B cell (primary cell): Measurements from ENCODE around the gene VSIG10L2. TPM values are rescaled to one million over a fixed set of nuclear protein-coding genes. Genes with fewer than 3 reads are reported as not detected.

Source experiments
- ATAC-seq: fragments of 200-7000 bp; cut with Tn5 transposase; one replicate; pipeline ENCODE4 v1.10.0; 2021; ENCODE audit warnings: low read depth, mild to moderate bottlenecking, moderate number of reproducible peaks, moderate library complexity
- CTCF ChIA-PET: fragments of 350-600 bp; sonication (Branson Sonifier 250); formaldehyde crosslinking; loops from one replicate; lab custom pipeline; 2021; ENCODE audit warnings: antibody characterized with exemption, inconsistent platforms; lab: Charles Lee
- POLR2A ChIA-PET: fragments of 350-600 bp; sonication (Branson Sonifier 250); formaldehyde crosslinking; loops from one replicate; lab custom pipeline; 2021; ENCODE audit warnings: antibody characterized with exemption; lab: Charles Lee
- DNase-seq: peaks from one replicate; pipeline ENCODE4 v3.0.0; 2013
- H2AFZ ChIP-seq: 2 replicates; pipeline ENCODE4 v1.6.1; 2012; ENCODE audit warnings: mild to moderate bottlenecking, low read depth, low read length; ENCODE audit not compliant: insufficient read depth, poor library complexity, severe bottlenecking
- H3K27ac ChIP-seq, 2 donors: 1 replicate in 1 of 2; 2 replicates in 1 of 2; pipeline ENCODE4 v1.5.1; 2012 to 2013; ENCODE audit warnings: low read length in 2 of 2, mild to moderate bottlenecking in 2 of 2, moderate library complexity in 1 of 2
- H3K27me3 ChIP-seq, 4 experiments: fragments of 200-600 bp in 1 of 4; sonication (generic) in 1 of 4; replicated peaks in 1 of 4; 1 replicate in 2 of 4; 2 replicates in 2 of 4; pipeline versions ENCODE4 v1.6.1 to v1.7.0; 2013 to 2016; ENCODE audit warnings: low read length in 3 of 4, mild to moderate bottlenecking in 2 of 4, mixed read lengths in 1 of 4, moderate library complexity in 1 of 4; ENCODE audit not compliant: insufficient read depth in 4 of 4, control insufficient read depth in 3 of 4; ENCODE audit errors: control extremely low read depth in 1 of 4
- H3K36me3 ChIP-seq, 2 experiments: replicated peaks in 1 of 2; 1 replicate in 1 of 2; 2 replicates in 1 of 2; pipeline versions ENCODE4 v1.6.1 to v1.7.1; 2013; ENCODE audit warnings: low read length in 1 of 2; ENCODE audit not compliant: insufficient read depth in 2 of 2, control insufficient read depth in 1 of 2; ENCODE audit errors: control extremely low read depth in 1 of 2, extremely low read depth in 1 of 2
- H3K4me1 ChIP-seq, 2 donors: fragments of 200-600 bp in 1 of 2; sonication (generic) in 1 of 2; 1 replicate in 1 of 2; 2 replicates in 1 of 2; pipeline versions ENCODE4 v1.5.1 to v1.6.1; 2013 to 2017; ENCODE audit warnings: low read length in 2 of 2; ENCODE audit not compliant: control insufficient read depth in 2 of 2, insufficient read depth in 2 of 2
- H3K4me2 ChIP-seq: replicated peaks from 2 replicates; pipeline ENCODE3; 2012; ENCODE audit warnings: mild to moderate bottlenecking, low read depth, low read length; ENCODE audit not compliant: poor library complexity, severe bottlenecking
- H3K4me3 ChIP-seq, 5 experiments: fragments of 200-600 bp in 1 of 5; sonication (generic) in 1 of 5; 1 replicate in 3 of 5; 2 replicates in 2 of 5; pipeline versions ENCODE4 v1.5.1 to v1.7.0; 2011 to 2016; ENCODE audit warnings: low read length in 4 of 5, mild to moderate bottlenecking in 4 of 5, low read depth in 2 of 5, control low read depth in 1 of 5, moderate library complexity in 1 of 5; ENCODE audit not compliant: insufficient read depth in 1 of 5; ENCODE audit errors: control extremely low read depth in 1 of 5, extremely low read depth in 1 of 5
- H3K79me2 ChIP-seq: fragments of 200-600 bp; sonication (generic); one replicate; pipeline ENCODE4 v1.6.0; 2016; ENCODE audit warnings: low read length; ENCODE audit not compliant: control insufficient read depth, insufficient read depth
- H3K9ac ChIP-seq: fragments of 200-600 bp; sonication (generic); 2 replicates; pipeline ENCODE4 v1.6.1; 2017; ENCODE audit warnings: mild to moderate bottlenecking, low read length, moderate library complexity
- H3K9me3 ChIP-seq, 3 donors: one replicate each; pipeline versions ENCODE4 v1.6.1 to v1.7.1; 2013; ENCODE audit warnings: low read length in 2 of 3; ENCODE audit not compliant: control insufficient read depth in 2 of 3, insufficient read depth in 1 of 3; ENCODE audit errors: control extremely low read depth in 1 of 3
- H4K20me1 ChIP-seq: 2 replicates; pipeline ENCODE4 v1.6.0; 2012; ENCODE audit warnings: mild to moderate bottlenecking, low read length; ENCODE audit not compliant: insufficient read depth, control insufficient read depth, poor library complexity, severe bottlenecking
- H3K27ac Mint-ChIP-seq: one replicate; pipeline ENCODE4 v1.8.0; 2021; ENCODE audit warnings: mixed read lengths
- H3K27me3 Mint-ChIP-seq: one replicate; pipeline ENCODE4 v1.8.0; 2021; ENCODE audit warnings: mixed read lengths
- H3K4me1 Mint-ChIP-seq: one replicate; pipeline ENCODE4 v1.8.0; 2021; ENCODE audit warnings: mixed read lengths
- H3K4me3 Mint-ChIP-seq: one replicate; pipeline ENCODE4 v1.8.0; 2021; ENCODE audit warnings: mixed read lengths
- H3K9me3 Mint-ChIP-seq: one replicate; pipeline ENCODE4 v1.8.0; 2022; ENCODE audit warnings: mixed read lengths; ENCODE audit not compliant: insufficient read depth
- EZH2 ChIP-seq: IDR thresholded peaks from 2 replicates; pipeline ENCODE4 v1.6.1; 2012; ENCODE audit warnings: borderline replicate concordance, low read depth, mild to moderate bottlenecking, moderate library complexity, low read length; ENCODE audit not compliant: insufficient read depth, poor library complexity, severe bottlenecking
- WGBS: methylation state at CpG from one replicate; pipeline ENCODE4 v1.1.5; 2013; ENCODE audit warnings: missing lambda C conversion rate; ENCODE audit not compliant: insufficient coverage; 5-methylcytosine and 5-hydroxymethylcytosine counted together
- intact Hi-C: fragments of 100-400 bp; cut with micrococcal nuclease; formaldehyde crosslinking; loops from one replicate; pipeline ENCODE4 v1.10.0; 2022
- polyA plus RNA-seq: library from polyadenylated mRNA; depleted of rRNA; stranded (reverse); fragments of >200 nt; gene quantifications from 2 replicates; pipeline ENCODE4 v1.2.3, GENCODE V29; 2012
- total RNA-seq, 2 donors: library from RNA; stranded (reverse); fragments of 120-200 nt in 1 of 2; gene quantifications; 1 replicate in 1 of 2; 2 replicates in 1 of 2; pipeline versions ENCODE4 v1.2.3 to v1.2.4, GENCODE V29; 2013 to 2022
- TF ChIP-seq, protein P1 (sequence below): fragments of 200-600 bp; IDR thresholded peaks from one replicate; pipeline ENCODE4 v1.8.0; 2022; ENCODE audit warnings: antibody characterized with exemption, mild to moderate bottlenecking

VSIG10L2 gene
- total and polyA plus RNA-seq, 2 donors (not counting 1 experiment from before 2014, with no cell fraction given), result not detected

GRCh38 chr11:125935618-125936199 is 10.1 kb upstream of the VSIG10L2 start:
- Mint-ChIP-seq H3K27me3 (peaks cover 2% of the 10 kb centered on the region), H3K9me3 (no peaks in the 10 kb centered on the region), H3K4me1 (no peaks in the 10 kb centered on the region), H3K27ac (no peak overlapping the region), H3K4me3 (no peak overlapping the region)
- no peaks in the 10 kb centered on the region for H3K36me3 ChIP-seq
- H2AFZ ChIP-seq, result no peak overlapping the region
- no peaks in the 10 kb centered on the region for H3K4me1 ChIP-seq
- no peaks in the 10 kb centered on the region for H3K9me3 ChIP-seq
- H4K20me1 ChIP-seq, result no peaks in the 10 kb centered on the region
- CTCF ChIA-PET, result no interaction called here
- ATAC-seq (no peak), DNase-seq (no peak)
- H3K79me2 ChIP-seq, result no peaks in the 10 kb centered on the region
- 84% methylated on average over 12 of the region's 12 CpGs for WGBS
- H3K4me2 ChIP-seq, result no peak overlapping the region
- H3K27ac ChIP-seq, result no peak overlapping the region
- H3K27me3 ChIP-seq, result no peaks in the 10 kb centered on the region
- no peak overlapping the region for H3K4me3 ChIP-seq
- POLR2A ChIA-PET, result no interaction called here
- intact Hi-C loops, result no loop called here
- H3K9ac ChIP-seq, result no peak overlapping the region
- TF ChIP-seq, protein P1, sequence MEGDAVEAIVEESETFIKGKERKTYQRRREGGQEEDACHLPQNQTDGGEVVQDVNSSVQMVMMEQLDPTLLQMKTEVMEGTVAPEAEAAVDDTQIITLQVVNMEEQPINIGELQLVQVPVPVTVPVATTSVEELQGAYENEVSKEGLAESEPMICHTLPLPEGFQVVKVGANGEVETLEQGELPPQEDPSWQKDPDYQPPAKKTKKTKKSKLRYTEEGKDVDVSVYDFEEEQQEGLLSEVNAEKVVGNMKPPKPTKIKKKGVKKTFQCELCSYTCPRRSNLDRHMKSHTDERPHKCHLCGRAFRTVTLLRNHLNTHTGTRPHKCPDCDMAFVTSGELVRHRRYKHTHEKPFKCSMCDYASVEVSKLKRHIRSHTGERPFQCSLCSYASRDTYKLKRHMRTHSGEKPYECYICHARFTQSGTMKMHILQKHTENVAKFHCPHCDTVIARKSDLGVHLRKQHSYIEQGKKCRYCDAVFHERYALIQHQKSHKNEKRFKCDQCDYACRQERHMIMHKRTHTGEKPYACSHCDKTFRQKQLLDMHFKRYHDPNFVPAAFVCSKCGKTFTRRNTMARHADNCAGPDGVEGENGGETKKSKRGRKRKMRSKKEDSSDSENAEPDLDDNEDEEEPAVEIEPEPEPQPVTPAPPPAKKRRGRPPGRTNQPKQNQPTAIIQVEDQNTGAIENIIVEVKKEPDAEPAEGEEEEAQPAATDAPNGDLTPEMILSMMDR, result no peak
- TF ChIP-seq EZH2, result no peak

DNA sequence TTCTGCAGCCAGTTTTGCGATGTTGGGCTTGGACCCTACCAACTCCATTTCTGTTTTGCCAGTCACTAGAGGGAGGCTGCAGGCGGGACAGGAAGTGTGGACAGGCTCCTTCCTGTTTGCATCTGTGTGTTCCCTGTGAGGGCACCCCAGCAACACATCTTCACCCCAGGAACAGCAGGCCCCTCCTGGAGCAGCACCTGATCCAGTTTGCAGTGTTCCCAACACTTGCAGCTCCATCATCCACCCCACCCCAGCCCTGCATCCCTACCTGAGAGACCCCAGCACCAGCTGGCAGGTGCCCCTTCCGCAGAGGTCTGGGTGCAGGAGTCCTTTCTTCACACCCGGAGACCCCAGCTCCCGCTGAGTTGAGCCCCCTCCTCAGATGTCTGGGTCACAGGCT is 7.4 kb upstream of the VSIG10L2 start:
- H3K9me3 Mint-ChIP-seq, result no peaks in the 10 kb centered on the region
- no peaks in the 10 kb centered on the region for H3K79me2 ChIP-seq
- peaks cover 0 to 4% (median 0%) of the 10 kb centered on the region in 4 experiments for H3K27me3 ChIP-seq
- no peaks in the 10 kb centered on the region for H3K27me3 Mint-ChIP-seq
- H3K4me1 ChIP-seq, result no peaks in the 10 kb centered on the region
- no peak overlapping the region for H3K4me3 ChIP-seq
- TF ChIP-seq, protein P1, result no peak
- TF ChIP-seq EZH2, result no peak
- ATAC-seq, result no peak
- no peak overlapping the region for H3K4me2 ChIP-seq
- H3K27ac ChIP-seq, result no peak overlapping the region
- no peaks in the 10 kb centered on the region for H3K4me1 Mint-ChIP-seq
- DNase-seq, result no peak
- H3K9ac ChIP-seq, result no peak overlapping the region
- H3K27ac Mint-ChIP-seq, result no peak overlapping the region
- POLR2A ChIA-PET, result no interaction called here
- H3K36me3 ChIP-seq, result no peaks in the 10 kb centered on the region
- H2AFZ ChIP-seq, result no peak overlapping the region
- no peaks in the 10 kb centered on the region for H3K9me3 ChIP-seq
- H4K20me1 ChIP-seq, result no peaks in the 10 kb centered on the region
- intact Hi-C loops, result no loop called here
- WGBS, result 93% methylated on average over 5 of the region's 5 CpGs
- H3K4me3 Mint-ChIP-seq, result no peak overlapping the region
- CTCF ChIA-PET, result no interaction called here
